OCI-LY7 (cell line): Measurements from ENCODE around the gene ZCCHC2. TPM values are rescaled to one million over a fixed set of nuclear protein-coding genes. Genes with fewer than 3 reads are reported as not detected.

Experiments used
- BruUV-seq: library from RNA; stranded (reverse); fragments of 400-500 nt; replicated peaks from 2 replicates; lab custom pipeline; 2021; lab: Mats Ljungman, UMichigan
- CTCF ChIA-PET: fragments of 300-600 bp; sonication (Branson Sonifier 250); formaldehyde crosslinking; loops from one replicate; lab custom pipeline; 2022; ENCODE audit warnings: antibody characterized with exemption; ENCODE audit not compliant: unreplicated experiment; lab: Charles Lee
- POLR2A ChIA-PET: fragments of 300-600 bp; sonication (Branson Sonifier 250); formaldehyde crosslinking; loops from one replicate; lab custom pipeline; 2022; ENCODE audit warnings: antibody characterized with exemption; lab: Charles Lee
- DNase-seq: peaks from one replicate; pipeline ENCODE4 v3.0.0-alpha.2; 2015; ENCODE audit warnings: low spot score
- H2AFZ ChIP-seq: fragments of 200-600 bp; sonication (generic), shearing (Covaris generic); 2 replicates; pipeline ENCODE4 v1.6.1; 2014; ENCODE audit warnings: mild to moderate bottlenecking, antibody characterized with exemption, low read length, moderate library complexity
- H3K27ac ChIP-seq: fragments of 200-600 bp; sonication (generic); 2 replicates; pipeline ENCODE4 v1.5.1; 2014; ENCODE audit warnings: mixed run types, low read depth, mild to moderate bottlenecking, moderate library complexity, low read length, inconsistent platforms; ENCODE audit not compliant: poor library complexity, severe bottlenecking
- H3K36me3 ChIP-seq: fragments of 200-600 bp; sonication (generic); 2 replicates; pipeline ENCODE4 v1.6.1; 2014; ENCODE audit warnings: mild to moderate bottlenecking, antibody characterized with exemption, low read length, moderate library complexity, mixed read lengths; ENCODE audit not compliant: insufficient read depth
- H3K4me1 ChIP-seq: fragments of 200-600 bp; sonication (generic); 2 replicates; pipeline ENCODE4 v1.5.1; 2014; ENCODE audit warnings: mild to moderate bottlenecking, low read length; ENCODE audit not compliant: insufficient read depth, poor library complexity, severe bottlenecking
- H3K4me2 ChIP-seq: fragments of 200-600 bp; sonication (generic); 2 replicates; pipeline ENCODE4 v1.6.1; 2014; ENCODE audit warnings: mild to moderate bottlenecking, low read length
- H3K4me3 ChIP-seq: fragments of 200-600 bp; sonication (generic); 2 replicates; pipeline ENCODE4 v1.5.1; 2014; ENCODE audit warnings: mild to moderate bottlenecking, low read depth, low read length; ENCODE audit not compliant: poor library complexity, severe bottlenecking
- H3K79me2 ChIP-seq: fragments of 200-600 bp; sonication (generic); 2 replicates; pipeline ENCODE4 v1.6.1; 2016; ENCODE audit warnings: low read depth, mild to moderate bottlenecking, low read length, moderate library complexity, mixed read lengths; ENCODE audit not compliant: insufficient read depth
- H3K9me2 ChIP-seq: fragments of 200-600 bp; sonication (generic); 2 replicates; pipeline ENCODE4 v1.6.1; 2016; ENCODE audit warnings: mild to moderate bottlenecking, low read length, mixed read lengths; ENCODE audit not compliant: insufficient read depth
- H3K9me3 ChIP-seq: fragments of 200-600 bp; sonication (generic); 2 replicates; pipeline ENCODE4 v1.6.1; 2014; ENCODE audit warnings: mild to moderate bottlenecking, mixed run types, low read length, mixed read lengths
- H4K20me1 ChIP-seq: fragments of 200-600 bp; sonication (generic); 2 replicates; pipeline ENCODE4 v1.6.1; 2014; ENCODE audit warnings: mild to moderate bottlenecking, antibody characterized with exemption, low read length, moderate library complexity, mixed read lengths; ENCODE audit not compliant: insufficient read depth
- EZH2phosphoT487 ChIP-seq: fragments of 200-600 bp; sonication (generic); IDR thresholded peaks from 2 replicates; pipeline ENCODE4 v1.6.1; 2018; ENCODE audit warnings: low read depth, borderline replicate concordance, mild to moderate bottlenecking, mixed run types, antibody characterized with exemption, low read length, moderate library complexity, mixed read lengths
- intact Hi-C: fragments of 100-400 bp; cut with micrococcal nuclease; formaldehyde crosslinking; loops from one replicate; pipeline ENCODE4 v1.10.0; 2022; ENCODE audit not compliant: unreplicated experiment
- total RNA-seq, 2 experiments: library from RNA; depleted of rRNA in 1 of 2; stranded (reverse); fragments of >200 nt in 1 of 2; shearing (Covaris generic) in 1 of 2; gene quantifications; 2 replicates each; pipeline ENCODE4 v1.2.3, GENCODE V29; 2014 to 2022
- TF ChIP-seq, protein P1 (sequence below): fragments of 200-600 bp; sonication (generic); conservative IDR thresholded peaks from 2 replicates; pipeline ENCODE4 v1.5.1; 2014; ENCODE audit warnings: mild to moderate bottlenecking, antibody characterized with exemption, low read length, moderate library complexity, mixed read lengths

The ZCCHC2 gene
- total RNA-seq, 2 experiments from 2014 or later: 16.9 to 17.5 TPM

DNA sequence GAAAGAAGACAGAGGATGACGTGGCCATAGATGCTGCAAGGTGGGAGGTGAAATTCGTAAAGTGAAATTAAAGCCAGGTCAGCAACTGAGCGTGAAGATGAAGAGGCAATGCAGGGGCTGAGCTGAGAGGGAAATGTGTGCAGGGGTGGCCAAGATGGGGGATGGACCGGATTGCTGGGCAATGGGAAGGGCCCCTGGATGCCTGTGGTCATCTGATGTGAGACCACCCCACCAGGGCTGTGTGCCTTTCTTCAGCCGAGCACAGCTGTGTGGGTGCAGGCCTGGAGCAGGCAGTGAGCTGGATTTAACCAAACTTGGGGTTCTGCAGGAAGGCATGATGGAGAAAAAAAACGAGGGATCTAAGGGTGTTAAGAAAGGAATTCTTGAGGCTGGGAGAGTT is 80.4 kb downstream of the ZCCHC2 start:
- Histone ChIP-seq H4K20me1 (no peaks in the 10 kb centered on the region), H3K4me3 (no peak overlapping the region), H3K4me2 (no peak overlapping the region), H3K36me3 (no peaks in the 10 kb centered on the region), H3K4me1 (no peaks in the 10 kb centered on the region), H2AFZ (no peak overlapping the region), H3K27ac (no peak overlapping the region), H3K79me2 (no peaks in the 10 kb centered on the region), H3K9me3 (no peaks in the 10 kb centered on the region), H3K9me2 (no peaks in the 10 kb centered on the region)
- POLR2A ChIA-PET: no interaction called here
- no peak for DNase-seq
- intact Hi-C loops: no loop called here
- BruUV-seq: no TSS peak
- CTCF ChIA-PET: no interaction called here
- TF ChIP-seq, protein P1, sequence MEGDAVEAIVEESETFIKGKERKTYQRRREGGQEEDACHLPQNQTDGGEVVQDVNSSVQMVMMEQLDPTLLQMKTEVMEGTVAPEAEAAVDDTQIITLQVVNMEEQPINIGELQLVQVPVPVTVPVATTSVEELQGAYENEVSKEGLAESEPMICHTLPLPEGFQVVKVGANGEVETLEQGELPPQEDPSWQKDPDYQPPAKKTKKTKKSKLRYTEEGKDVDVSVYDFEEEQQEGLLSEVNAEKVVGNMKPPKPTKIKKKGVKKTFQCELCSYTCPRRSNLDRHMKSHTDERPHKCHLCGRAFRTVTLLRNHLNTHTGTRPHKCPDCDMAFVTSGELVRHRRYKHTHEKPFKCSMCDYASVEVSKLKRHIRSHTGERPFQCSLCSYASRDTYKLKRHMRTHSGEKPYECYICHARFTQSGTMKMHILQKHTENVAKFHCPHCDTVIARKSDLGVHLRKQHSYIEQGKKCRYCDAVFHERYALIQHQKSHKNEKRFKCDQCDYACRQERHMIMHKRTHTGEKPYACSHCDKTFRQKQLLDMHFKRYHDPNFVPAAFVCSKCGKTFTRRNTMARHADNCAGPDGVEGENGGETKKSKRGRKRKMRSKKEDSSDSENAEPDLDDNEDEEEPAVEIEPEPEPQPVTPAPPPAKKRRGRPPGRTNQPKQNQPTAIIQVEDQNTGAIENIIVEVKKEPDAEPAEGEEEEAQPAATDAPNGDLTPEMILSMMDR: no peak
- no peak for TF ChIP-seq EZH2phosphoT487

DNA sequence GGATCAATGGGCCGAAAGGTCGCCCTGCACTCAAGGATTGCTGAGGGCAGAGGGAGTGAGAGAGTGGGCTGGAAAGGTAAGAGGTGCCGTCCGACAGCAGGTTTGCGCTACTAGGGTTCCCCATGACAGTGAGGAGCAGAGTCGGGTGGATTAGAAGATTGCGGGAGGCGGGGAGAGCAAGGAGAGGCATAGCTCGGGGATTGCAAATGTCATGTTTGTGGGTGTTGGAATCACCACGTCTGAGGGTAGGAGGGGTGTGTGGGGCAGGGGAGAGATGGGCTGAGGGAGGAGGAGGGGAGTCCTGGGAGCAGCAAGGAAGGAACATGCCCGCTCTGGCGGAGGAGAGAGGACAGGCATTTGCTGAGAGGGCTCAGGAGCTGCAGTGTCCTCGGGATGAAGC is 81.2 kb downstream of the ZCCHC2 start:
- CTCF ChIA-PET: no interaction called here
- BruUV-seq: no TSS peak
- intact Hi-C loops: no loop called here

DNA sequence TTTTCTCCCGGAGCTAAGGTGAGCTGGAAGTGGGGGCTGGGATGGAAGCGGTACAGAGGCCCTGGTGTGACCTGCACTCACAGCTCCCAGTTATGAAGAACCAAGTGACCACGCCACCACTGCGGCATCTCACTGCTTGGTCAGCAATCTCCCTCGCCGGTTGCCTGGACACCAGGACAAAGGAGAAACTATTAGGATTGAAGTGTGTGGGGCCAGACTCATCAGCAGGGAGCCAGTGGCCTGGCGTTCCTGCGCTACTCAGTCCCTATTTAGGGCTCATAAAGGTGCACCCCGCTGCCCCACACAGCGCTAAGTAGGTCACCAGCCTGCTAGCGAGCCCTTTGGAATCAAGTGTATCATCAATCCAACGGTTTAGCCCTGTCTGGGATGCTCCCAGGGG is 82.9 kb downstream of the ZCCHC2 start:
- Histone ChIP-seq H3K27ac (no peak overlapping the region), H3K4me2 (no peak overlapping the region), H3K4me1 (no peaks in the 10 kb centered on the region), H3K9me3 (no peaks in the 10 kb centered on the region), H2AFZ (no peak overlapping the region), H3K9me2 (no peaks in the 10 kb centered on the region), H4K20me1 (no peaks in the 10 kb centered on the region), H3K36me3 (no peaks in the 10 kb centered on the region), H3K79me2 (no peaks in the 10 kb centered on the region), H3K4me3 (no peak overlapping the region)
- no peak for DNase-seq
- intact Hi-C loops: no loop called here
- no TSS peak for BruUV-seq
- CTCF ChIA-PET: no interaction called here
- TF ChIP-seq EZH2phosphoT487: no peak
- TF ChIP-seq, protein P1: no peak
- POLR2A ChIA-PET: no interaction called here

More for the DNA sequence above, 81.2 kb downstream of the ZCCHC2 start:
- Histone ChIP-seq H3K4me3 (no peak overlapping the region), H2AFZ (no peak overlapping the region), H3K9me3 (no peaks in the 10 kb centered on the region), H3K79me2 (no peaks in the 10 kb centered on the region), H3K36me3 (no peaks in the 10 kb centered on the region), H3K4me1 (no peaks in the 10 kb centered on the region), H3K27ac (no peak overlapping the region), H3K9me2 (no peaks in the 10 kb centered on the region), H3K4me2 (no peak overlapping the region), H4K20me1 (no peaks in the 10 kb centered on the region)
- DNase-seq: no peak
- POLR2A ChIA-PET: no interaction called here
- TF ChIP-seq EZH2phosphoT487: no peak
- TF ChIP-seq, protein P1: no peak
